Neural cell (in vitro differentiated cells): Measurements from ENCODE around the gene ROCK2.

Experiments
- EP300 ChIP-seq: fragments of 450-650 bp; conservative IDR thresholded peaks from 2 replicates; pipeline ENCODE4 v1.6.1; 2014; ENCODE audit warnings: antibody characterized with exemption, mild to moderate bottlenecking, moderate library complexity; ENCODE audit not compliant: poor library complexity, severe bottlenecking
- RAD21 ChIP-seq: fragments of 450-650 bp; conservative IDR thresholded peaks from 2 replicates; pipeline ENCODE4 v1.6.1; 2014; ENCODE audit warnings: antibody characterized with exemption, mild to moderate bottlenecking, moderate library complexity
- SMC3 ChIP-seq: fragments of 450-650 bp; conservative IDR thresholded peaks from 2 replicates; pipeline ENCODE4 v1.6.1; 2014; ENCODE audit warnings: antibody characterized with exemption, mild to moderate bottlenecking, moderate library complexity; ENCODE audit not compliant: poor library complexity
- TF ChIP-seq, protein P1 (sequence below): fragments of 450-650 bp; IDR thresholded peaks from 2 replicates; pipeline ENCODE4 v1.5.1; 2014; ENCODE audit warnings: antibody characterized with exemption, mild to moderate bottlenecking, moderate library complexity; ENCODE audit not compliant: poor library complexity, severe bottlenecking

DNA sequence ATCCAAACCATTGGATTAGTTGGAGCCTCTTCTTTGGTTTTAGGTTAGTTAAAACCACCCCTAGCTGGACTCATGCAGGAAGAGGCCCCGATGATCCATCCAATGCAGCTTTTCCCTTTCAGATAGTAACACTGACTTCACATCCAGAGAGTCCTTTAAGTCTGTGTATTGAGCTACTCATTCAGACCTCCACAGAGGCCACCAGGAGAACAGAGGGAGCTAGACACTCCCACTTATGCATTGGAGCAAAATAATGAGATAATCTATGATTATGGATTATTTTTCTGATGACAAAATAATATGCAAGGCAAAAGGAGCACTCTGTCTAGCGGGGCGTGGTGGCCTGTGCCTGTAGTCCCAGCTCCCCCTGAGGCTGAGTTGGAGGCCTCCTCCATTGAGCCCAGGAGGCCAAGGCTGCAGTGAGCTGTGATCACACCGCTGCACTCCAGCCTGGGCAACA lies 1.6 kb upstream of the ROCK2 start:
- TF ChIP-seq EP300 (no peak), SMC3 (no peak), RAD21 (no peak)
- TF ChIP-seq, protein P1, sequence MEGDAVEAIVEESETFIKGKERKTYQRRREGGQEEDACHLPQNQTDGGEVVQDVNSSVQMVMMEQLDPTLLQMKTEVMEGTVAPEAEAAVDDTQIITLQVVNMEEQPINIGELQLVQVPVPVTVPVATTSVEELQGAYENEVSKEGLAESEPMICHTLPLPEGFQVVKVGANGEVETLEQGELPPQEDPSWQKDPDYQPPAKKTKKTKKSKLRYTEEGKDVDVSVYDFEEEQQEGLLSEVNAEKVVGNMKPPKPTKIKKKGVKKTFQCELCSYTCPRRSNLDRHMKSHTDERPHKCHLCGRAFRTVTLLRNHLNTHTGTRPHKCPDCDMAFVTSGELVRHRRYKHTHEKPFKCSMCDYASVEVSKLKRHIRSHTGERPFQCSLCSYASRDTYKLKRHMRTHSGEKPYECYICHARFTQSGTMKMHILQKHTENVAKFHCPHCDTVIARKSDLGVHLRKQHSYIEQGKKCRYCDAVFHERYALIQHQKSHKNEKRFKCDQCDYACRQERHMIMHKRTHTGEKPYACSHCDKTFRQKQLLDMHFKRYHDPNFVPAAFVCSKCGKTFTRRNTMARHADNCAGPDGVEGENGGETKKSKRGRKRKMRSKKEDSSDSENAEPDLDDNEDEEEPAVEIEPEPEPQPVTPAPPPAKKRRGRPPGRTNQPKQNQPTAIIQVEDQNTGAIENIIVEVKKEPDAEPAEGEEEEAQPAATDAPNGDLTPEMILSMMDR, result no peak
